HL-60 (cell line): Measurements from ENCODE around the gene SCUBE1.

Experiments
- DNase-seq, 2 experiments: peaks; one replicate each; pipeline ENCODE4 v3.0.0-alpha.2; 2010 to 2020; ENCODE audit warnings: low read depth in 1 of 2, low spot score in 1 of 2
- H3K27ac ChIP-seq: fragments of 250-450 bp; sonication (Bioruptor Pico); replicated peaks from 2 replicates; pipeline ENCODE4 v1.5.1; 2020; ENCODE audit warnings: mild to moderate bottlenecking, moderate library complexity
- H3K27me3 ChIP-seq: fragments of 250-450 bp; sonication (Bioruptor Pico); 2 replicates; pipeline ENCODE4 v1.5.1; 2021; ENCODE audit warnings: mild to moderate bottlenecking, moderate library complexity; ENCODE audit not compliant: insufficient read depth, poor library complexity, severe bottlenecking
- H3K4me3 ChIP-seq: replicated peaks from 2 replicates; pipeline ENCODE4 v1.5.1; 2011; ENCODE audit warnings: mild to moderate bottlenecking, control low read depth, low read length; ENCODE audit not compliant: insufficient read depth
- GABPA ChIP-seq: IDR thresholded peaks from 2 replicates; pipeline ENCODE4 v1.6.1; 2012; ENCODE audit warnings: low read depth
- POLR2AphosphoS5 ChIP-seq: IDR thresholded peaks from 2 replicates; pipeline ENCODE4 v1.6.1; 2012; ENCODE audit warnings: low read depth
- REST ChIP-seq: IDR thresholded peaks from 2 replicates; pipeline ENCODE4 v1.6.1; 2012; ENCODE audit warnings: low read depth; ENCODE audit not compliant: insufficient replicate concordance
- SPI1 ChIP-seq: IDR thresholded peaks from 2 replicates; pipeline ENCODE4 v1.6.1; 2012; ENCODE audit warnings: low read depth, mild to moderate bottlenecking, borderline replicate concordance
- TF ChIP-seq, protein P1 (sequence below): IDR thresholded peaks from one replicate; pipeline ENCODE4 v1.5.1; 2011; ENCODE audit warnings: low read length, control low read depth, inconsistent platforms; ENCODE audit not compliant: insufficient read depth

Gene SCUBE1

DNA sequence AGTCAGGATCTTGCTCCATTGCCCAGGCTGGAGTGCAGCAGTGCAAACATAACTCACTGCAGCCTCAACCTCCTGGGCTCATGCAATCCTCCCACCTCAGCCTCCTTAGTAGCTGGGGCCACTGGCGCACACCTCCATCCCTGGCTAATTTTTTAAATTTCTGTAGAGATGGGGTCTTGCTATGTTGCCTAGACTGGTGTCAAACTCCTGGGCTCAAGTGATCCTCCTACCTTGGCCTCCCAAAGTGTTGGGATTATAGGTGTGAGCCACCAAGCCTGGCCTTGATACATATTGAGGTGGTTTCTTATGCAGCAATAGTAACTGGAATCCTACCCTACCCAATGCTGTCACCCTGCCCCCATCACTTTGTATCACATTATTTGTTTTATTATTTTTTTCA is 32.4 kb downstream of the SCUBE1 start:
- no peak for DNase-seq
- TF ChIP-seq REST (no peak), GABPA (no peak), SPI1 (no peak)
- TF ChIP-seq, protein P1, sequence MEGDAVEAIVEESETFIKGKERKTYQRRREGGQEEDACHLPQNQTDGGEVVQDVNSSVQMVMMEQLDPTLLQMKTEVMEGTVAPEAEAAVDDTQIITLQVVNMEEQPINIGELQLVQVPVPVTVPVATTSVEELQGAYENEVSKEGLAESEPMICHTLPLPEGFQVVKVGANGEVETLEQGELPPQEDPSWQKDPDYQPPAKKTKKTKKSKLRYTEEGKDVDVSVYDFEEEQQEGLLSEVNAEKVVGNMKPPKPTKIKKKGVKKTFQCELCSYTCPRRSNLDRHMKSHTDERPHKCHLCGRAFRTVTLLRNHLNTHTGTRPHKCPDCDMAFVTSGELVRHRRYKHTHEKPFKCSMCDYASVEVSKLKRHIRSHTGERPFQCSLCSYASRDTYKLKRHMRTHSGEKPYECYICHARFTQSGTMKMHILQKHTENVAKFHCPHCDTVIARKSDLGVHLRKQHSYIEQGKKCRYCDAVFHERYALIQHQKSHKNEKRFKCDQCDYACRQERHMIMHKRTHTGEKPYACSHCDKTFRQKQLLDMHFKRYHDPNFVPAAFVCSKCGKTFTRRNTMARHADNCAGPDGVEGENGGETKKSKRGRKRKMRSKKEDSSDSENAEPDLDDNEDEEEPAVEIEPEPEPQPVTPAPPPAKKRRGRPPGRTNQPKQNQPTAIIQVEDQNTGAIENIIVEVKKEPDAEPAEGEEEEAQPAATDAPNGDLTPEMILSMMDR: no peak
- H3K27ac ChIP-seq: no peak overlapping the region
- H3K27me3 ChIP-seq: no peaks in the 10 kb centered on the region
- H3K4me3 ChIP-seq: no peak overlapping the region

GRCh38 chr22:43310311-43310710 is 32.9 kb downstream of the SCUBE1 start:
- no peak for DNase-seq
- H3K27ac ChIP-seq: no peak overlapping the region
- TF ChIP-seq GABPA (no peak), POLR2AphosphoS5 (no peak), SPI1 (no peak), REST (no peak)
- TF ChIP-seq, protein P1: no peak
- no peak overlapping the region for H3K4me3 ChIP-seq
- no peaks in the 10 kb centered on the region for H3K27me3 ChIP-seq

GRCh38 chr22:43308836-43309235 is 34.3 kb downstream of the SCUBE1 start:
- no peak overlapping the region for H3K27ac ChIP-seq
- H3K27me3 ChIP-seq: no peaks in the 10 kb centered on the region
- no peak overlapping the region for H3K4me3 ChIP-seq
- DNase-seq: no peak
- TF ChIP-seq POLR2AphosphoS5 (no peak), SPI1 (no peak)

DNA sequence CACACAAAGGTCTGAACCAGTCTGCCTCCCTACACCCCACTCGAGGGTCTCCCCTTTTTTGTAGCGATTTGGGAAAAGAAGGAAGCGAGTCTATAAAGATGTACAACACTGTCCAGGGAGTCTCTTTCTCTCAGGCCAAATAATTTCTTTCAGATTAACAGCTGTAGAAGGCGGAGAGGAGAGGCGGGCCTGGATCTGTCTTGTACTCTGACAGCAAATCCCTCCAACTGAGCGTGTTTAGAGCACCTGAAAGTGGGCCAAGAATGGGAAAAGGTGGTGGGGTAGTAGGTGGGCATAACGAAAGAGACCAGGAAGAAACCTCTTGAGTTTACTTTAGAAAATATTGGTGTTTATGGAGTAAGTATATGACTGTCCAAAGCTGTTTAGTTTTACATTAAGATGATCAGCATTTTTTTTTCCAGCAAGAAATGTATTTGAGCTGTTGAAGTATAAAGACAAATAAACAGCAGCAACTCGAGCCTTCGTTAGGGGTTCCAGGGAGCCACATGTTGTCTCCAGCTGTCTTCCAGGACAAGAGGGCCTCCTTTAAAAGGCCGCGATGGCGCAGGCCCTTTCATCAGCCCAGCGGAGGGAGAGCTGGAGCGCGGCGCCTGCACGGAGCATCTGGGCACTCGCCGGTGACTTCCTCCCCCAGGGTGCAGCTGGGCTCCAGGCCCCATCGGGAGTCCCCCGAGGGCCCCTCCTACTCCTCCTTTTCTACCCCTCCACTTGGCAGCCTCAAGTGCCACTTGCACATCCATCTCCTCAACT is 34.9 kb downstream of the SCUBE1 start:
- no peaks in the 10 kb centered on the region for H3K27me3 ChIP-seq
- no peak for DNase-seq
- no peak overlapping the region for H3K27ac ChIP-seq

More for the DNA sequence above, 34.9 kb downstream of the SCUBE1 start:
- H3K4me3 ChIP-seq: no peak overlapping the region
- TF ChIP-seq, protein P1: no peak
- TF ChIP-seq SPI1 (0 out of 2 replicates have a peak, but pooled peaks have one; percentile 11), POLR2AphosphoS5 (no peak)
